Lower lobe of right lung (tissue), 2 donors: ENCODE measurements around the gene DIP2C. TPM values are rescaled to one million over a fixed set of nuclear protein-coding genes. Genes with fewer than 3 reads are reported as not detected.

Source experiments
- ATAC-seq, 2 donors: fragments of 200-7000 bp; cut with Tn5 transposase; one replicate each; pipeline ENCODE4 v1.9.1; 2020 to 2022; ENCODE audit warnings: mild to moderate bottlenecking in 2 of 2, moderate library complexity in 2 of 2
- DNase-seq: peaks from one replicate; pipeline ENCODE4 v3.0.0-alpha.2; 2020
- H3K27ac ChIP-seq: fragments of 200-600 bp; one replicate; pipeline ENCODE4 v1.8.0; 2022
- H3K27me3 ChIP-seq: fragments of 200-600 bp; one replicate; pipeline ENCODE4 v1.8.0; 2022; ENCODE audit warnings: low read depth
- H3K36me3 ChIP-seq: fragments of 200-600 bp; one replicate; pipeline ENCODE4 v1.8.0; 2022; ENCODE audit warnings: mild to moderate bottlenecking
- H3K4me1 ChIP-seq: fragments of 200-600 bp; one replicate; pipeline ENCODE4 v1.8.0; 2022
- H3K4me3 ChIP-seq: fragments of 200-600 bp; one replicate; pipeline ENCODE4 v1.8.0; 2022; ENCODE audit warnings: mild to moderate bottlenecking
- H3K9me3 ChIP-seq: fragments of 200-600 bp; one replicate; pipeline ENCODE4 v1.8.0; 2022
- intact Hi-C: fragments of 100-400 bp; cut with DNase I; formaldehyde crosslinking; loops from one replicate; pipeline ENCODE4 v1.11.0; 2022
- total RNA-seq: library from RNA; stranded (reverse); fragmentation: NEBNext Ultra II Directional; extraction: Animal tissue kit (Norgen Biotek cat#: 25700); gene quantifications from one replicate; pipeline ENCODE4 v1.2.1, GENCODE V29; 2021
- TF ChIP-seq, protein P1 (sequence below): fragments of 200-600 bp; IDR thresholded peaks from one replicate; pipeline ENCODE4 v1.8.0; 2022; ENCODE audit warnings: antibody characterized with exemption, mild to moderate bottlenecking
- donor health status: DM: no; HTN: yes; CAD: no; lungs with severe emphysema.

The DIP2C gene
- total RNA-seq, 1 donor from 2014 or later, result 15.1 TPM

DNA sequence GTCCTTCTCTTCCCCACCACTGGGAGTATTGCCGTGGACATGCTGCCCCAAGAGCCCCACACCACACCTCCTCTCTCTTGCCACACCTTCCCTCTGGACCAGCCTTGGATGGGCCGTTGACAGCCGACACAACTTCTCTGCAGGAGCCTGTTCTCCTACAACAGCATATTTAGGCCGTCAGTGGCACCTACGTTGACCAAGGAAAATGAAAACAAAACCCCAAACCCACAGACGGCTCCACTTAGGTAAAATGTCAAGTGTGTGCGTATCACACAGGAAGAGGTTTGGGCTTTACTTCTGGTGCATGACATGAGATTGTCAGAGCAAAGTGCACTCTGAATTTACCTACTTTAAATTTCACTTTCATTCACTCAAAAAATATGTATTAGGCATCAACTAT lies 307.7 kb downstream of the DIP2C start:
- intact Hi-C loops, result no loop called here
- Histone ChIP-seq H3K27ac (no peak overlapping the region), H3K4me1 (no peaks in the 10 kb centered on the region), H3K4me3 (no peak overlapping the region), H3K27me3 (no peaks in the 10 kb centered on the region), H3K36me3 (peaks cover 66% of the 10 kb centered on the region), H3K9me3 (no peaks in the 10 kb centered on the region)
- ATAC-seq (no peak), DNase-seq (no peak)
- TF ChIP-seq, protein P1, sequence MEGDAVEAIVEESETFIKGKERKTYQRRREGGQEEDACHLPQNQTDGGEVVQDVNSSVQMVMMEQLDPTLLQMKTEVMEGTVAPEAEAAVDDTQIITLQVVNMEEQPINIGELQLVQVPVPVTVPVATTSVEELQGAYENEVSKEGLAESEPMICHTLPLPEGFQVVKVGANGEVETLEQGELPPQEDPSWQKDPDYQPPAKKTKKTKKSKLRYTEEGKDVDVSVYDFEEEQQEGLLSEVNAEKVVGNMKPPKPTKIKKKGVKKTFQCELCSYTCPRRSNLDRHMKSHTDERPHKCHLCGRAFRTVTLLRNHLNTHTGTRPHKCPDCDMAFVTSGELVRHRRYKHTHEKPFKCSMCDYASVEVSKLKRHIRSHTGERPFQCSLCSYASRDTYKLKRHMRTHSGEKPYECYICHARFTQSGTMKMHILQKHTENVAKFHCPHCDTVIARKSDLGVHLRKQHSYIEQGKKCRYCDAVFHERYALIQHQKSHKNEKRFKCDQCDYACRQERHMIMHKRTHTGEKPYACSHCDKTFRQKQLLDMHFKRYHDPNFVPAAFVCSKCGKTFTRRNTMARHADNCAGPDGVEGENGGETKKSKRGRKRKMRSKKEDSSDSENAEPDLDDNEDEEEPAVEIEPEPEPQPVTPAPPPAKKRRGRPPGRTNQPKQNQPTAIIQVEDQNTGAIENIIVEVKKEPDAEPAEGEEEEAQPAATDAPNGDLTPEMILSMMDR, result no peak

DNA sequence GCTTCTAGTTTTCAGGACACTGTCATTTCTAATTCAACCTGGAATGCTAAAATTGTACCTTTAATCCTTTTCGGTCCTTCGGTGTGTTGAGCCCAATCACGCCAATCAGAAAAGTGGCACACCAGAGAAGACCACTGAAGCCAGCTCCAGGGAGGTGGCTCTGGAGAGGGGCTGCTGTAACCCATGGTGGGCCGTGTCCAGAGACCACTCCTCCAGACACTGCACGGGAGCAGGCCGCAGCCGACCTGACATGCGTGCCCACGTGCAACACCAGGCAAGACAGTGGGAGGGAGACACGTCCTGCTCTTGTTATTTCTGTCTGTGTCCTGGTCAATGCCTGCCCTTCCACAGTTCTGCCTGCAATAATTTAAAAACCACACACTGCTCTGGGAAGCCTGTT lies 308.1 kb downstream of the DIP2C start:
- TF ChIP-seq, protein P1, result no peak
- Histone ChIP-seq H3K4me1 (no peaks in the 10 kb centered on the region), H3K27me3 (no peaks in the 10 kb centered on the region), H3K27ac (no peak overlapping the region), H3K36me3 (peaks cover 62% of the 10 kb centered on the region), H3K4me3 (no peak overlapping the region), H3K9me3 (no peaks in the 10 kb centered on the region)
- DNase-seq (no peak), ATAC-seq (no peak)
- intact Hi-C loops, result no loop called here

DNA sequence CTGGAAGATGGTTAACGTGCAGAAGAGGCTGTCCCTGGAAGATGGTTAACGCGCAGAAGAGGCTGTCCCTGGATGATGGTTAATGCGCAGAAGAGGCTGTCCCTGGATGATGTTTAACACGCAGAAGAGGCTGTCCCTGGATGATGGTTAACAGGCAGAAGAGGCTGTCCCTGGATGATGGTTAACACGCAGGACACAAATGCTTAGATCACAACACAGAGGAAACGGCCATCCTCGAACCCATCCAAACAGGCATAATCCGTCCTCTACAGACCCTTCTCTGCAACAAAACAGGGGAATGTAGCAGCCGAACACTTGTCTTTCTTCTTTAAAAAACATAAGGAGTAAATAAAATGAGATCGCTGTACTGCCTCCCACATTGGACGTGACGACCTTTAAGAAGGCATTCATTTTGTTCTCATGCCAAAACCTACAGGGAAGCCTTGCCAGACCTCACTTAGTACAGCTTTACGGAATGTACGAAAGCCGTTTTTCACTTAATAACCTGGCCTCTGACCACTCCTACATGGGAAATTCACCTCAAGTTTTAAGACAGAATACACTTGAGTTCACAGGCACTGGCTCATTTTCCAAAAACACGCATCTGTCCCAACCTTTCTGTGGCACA lies 309.0 kb downstream of the DIP2C start:
- DNase-seq (no peak), ATAC-seq (no peak)
- no peak overlapping the region for H3K27ac ChIP-seq
- no peaks in the 10 kb centered on the region for H3K9me3 ChIP-seq
- TF ChIP-seq, protein P1, result no peak
- H3K27me3 ChIP-seq, result no peaks in the 10 kb centered on the region
- H3K4me3 ChIP-seq, result no peak overlapping the region
- H3K36me3 ChIP-seq, result peaks cover 54% of the 10 kb centered on the region
- intact Hi-C loops, result no loop called here
- H3K4me1 ChIP-seq, result no peaks in the 10 kb centered on the region

DNA sequence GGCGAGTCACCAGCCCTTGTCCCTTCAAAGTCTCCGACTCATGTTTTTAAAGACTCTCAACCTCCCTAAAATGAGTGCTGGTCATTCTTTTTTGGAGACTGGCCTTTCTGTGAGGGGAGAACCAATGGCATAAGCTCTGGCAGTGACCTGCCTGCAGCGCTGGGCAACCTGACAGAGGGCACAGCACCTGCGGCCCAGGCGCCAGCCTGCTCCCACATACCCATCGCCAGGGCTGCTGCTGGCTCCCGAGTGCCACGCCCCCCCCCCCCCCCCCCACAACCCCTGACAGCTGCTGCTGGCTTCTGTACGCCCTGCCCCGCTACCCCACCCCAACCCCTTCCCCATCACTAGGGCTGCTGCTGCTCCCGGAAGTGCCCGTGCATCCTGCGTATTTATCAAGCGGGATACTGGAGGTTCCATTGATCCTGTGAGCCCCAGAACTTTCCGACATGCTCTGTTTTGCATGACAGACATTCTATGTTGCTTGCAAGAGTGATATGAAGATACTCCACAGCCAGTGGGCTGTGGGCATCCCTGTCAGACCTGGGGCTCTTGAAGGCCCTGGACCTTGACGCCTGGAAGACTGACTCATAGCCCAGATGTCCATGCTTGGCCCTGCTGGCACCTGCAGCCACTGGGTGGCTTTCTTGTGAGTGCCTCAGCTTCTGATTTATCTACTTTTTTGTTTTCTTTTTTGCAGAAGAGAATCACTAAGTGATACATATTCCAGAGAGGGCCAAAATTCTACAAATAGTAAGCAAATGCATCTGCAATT lies 310.4 kb downstream of the DIP2C start:
- no peaks in the 10 kb centered on the region for H3K4me1 ChIP-seq
- H3K27me3 ChIP-seq, result no peaks in the 10 kb centered on the region
- TF ChIP-seq, protein P1, result no peak
- H3K4me3 ChIP-seq, result no peak overlapping the region
- DNase-seq (no peak), ATAC-seq (no peak)
- H3K36me3 ChIP-seq, result peaks cover 43% of the 10 kb centered on the region
- H3K9me3 ChIP-seq, result no peaks in the 10 kb centered on the region
- intact Hi-C loops, result no loop called here
- H3K27ac ChIP-seq, result no peak overlapping the region

DNA sequence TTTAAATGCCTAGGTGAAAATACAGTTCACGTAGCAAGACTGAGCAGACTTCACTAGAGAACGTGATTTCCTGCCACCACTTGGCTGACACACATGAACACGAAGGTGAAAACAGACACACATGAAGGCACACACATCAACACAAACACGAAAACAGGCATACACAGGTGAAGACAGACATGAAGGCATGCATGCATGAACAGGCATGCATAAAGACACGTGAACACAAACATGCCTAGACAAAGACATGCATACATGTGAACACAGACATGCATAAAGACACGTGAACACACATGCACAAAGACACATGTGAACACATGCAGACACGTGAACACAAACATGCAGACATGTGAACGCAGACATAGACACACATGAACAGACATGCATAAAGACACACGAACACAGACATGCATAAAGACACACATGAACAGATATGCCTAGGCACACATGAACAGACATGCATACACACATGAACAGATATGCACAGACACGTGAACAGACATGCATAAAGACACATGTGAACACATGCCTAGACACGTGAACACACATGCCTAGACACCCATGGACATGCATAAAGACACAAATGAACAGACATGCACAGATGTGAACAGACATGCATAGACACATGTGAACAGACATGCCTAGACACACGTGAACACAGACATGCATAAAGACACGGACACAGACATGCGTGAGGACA lies 311.1 kb downstream of the DIP2C start:
- H3K4me3 ChIP-seq, result no peak overlapping the region
- H3K4me1 ChIP-seq, result no peaks in the 10 kb centered on the region
- H3K9me3 ChIP-seq, result no peaks in the 10 kb centered on the region
- ATAC-seq (no peak), DNase-seq (no peak)
- no peak overlapping the region for H3K27ac ChIP-seq
- TF ChIP-seq, protein P1, result no peak
- peaks cover 36% of the 10 kb centered on the region for H3K36me3 ChIP-seq
- no peaks in the 10 kb centered on the region for H3K27me3 ChIP-seq
- intact Hi-C loops, result no loop called here
